ENCODE measurements around the gene USP12.

DNA sequence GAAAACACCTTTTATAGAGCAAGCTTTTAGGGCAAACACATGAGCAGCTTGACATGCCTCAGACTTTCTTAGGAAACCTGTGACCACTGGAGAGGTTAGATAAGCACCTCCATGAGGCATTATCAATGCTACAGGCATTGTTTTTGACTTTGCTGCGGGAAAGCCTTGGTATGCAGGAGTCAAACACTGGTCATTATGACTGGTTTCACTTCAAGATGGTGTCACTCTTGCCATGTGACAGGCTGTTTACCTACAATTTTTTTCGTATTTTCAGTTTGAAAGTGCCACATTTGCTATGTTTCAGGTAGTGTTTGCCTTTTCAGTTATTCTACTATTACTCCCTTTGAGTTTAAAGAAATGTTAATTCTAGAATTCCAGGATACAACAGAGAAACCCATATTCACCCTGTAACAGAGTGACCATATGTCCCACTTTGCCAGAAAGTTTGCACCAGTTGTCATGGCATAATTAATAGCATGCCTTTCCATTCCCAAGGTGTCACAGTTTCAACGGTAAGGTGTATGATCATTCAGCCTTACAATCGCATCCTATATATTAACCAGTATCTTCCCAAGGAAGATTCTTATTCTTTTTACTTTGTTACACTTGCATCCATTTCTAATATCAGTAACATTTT, 33.0 kb downstream of the USP12 start:
- TF ChIP-seq, protein P1, sequence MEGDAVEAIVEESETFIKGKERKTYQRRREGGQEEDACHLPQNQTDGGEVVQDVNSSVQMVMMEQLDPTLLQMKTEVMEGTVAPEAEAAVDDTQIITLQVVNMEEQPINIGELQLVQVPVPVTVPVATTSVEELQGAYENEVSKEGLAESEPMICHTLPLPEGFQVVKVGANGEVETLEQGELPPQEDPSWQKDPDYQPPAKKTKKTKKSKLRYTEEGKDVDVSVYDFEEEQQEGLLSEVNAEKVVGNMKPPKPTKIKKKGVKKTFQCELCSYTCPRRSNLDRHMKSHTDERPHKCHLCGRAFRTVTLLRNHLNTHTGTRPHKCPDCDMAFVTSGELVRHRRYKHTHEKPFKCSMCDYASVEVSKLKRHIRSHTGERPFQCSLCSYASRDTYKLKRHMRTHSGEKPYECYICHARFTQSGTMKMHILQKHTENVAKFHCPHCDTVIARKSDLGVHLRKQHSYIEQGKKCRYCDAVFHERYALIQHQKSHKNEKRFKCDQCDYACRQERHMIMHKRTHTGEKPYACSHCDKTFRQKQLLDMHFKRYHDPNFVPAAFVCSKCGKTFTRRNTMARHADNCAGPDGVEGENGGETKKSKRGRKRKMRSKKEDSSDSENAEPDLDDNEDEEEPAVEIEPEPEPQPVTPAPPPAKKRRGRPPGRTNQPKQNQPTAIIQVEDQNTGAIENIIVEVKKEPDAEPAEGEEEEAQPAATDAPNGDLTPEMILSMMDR (IDR thresholded peaks at IDR 0.05), result no peak
- TF ChIP-seq POLR2A (IDR thresholded peaks at IDR 0.05), result no peak
- TF ChIP-seq POLR2AphosphoS5 (IDR thresholded peaks at IDR 0.05), result no peak
